GM18520 (cell line): ENCODE measurements around the gene IDI2.
"Not testable (repeated sequence)": the region's sequence is repeated elsewhere in the genome, so short reads cannot be mapped to it uniquely, and the experiment has no call there.

Experiments used
- ATAC-seq: cut with Tn5 transposase; IDR thresholded peaks from one replicate; pipeline ENCODE4 v1.9.1; 2021; ENCODE audit not compliant: unreplicated experiment

IDI2 gene

DNA sequence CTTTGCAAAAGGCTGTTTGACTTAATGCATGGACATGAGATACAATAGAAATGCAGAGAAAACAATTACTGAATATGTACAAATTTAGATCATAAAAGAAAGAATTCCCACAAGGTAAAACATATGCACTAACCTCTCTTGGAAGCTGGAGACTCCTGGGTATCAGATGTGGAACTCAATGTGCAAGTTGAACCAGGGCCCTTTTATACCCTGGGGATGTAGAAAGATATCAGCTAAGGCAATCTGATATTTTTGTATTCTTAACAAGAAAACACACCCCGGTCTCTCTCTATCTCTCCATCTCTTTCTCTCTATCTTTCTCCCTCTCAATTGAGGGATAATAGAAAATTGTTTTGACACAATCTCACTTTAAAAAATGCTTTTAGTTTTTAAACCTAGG lies at the start of gene IDI2:
TSS of gene IDI2 (minus strand) at position 177 of the 400 bp plus-strand sequence. CDS start 1,136 bp downstream, outside the sequence.
- ATAC-seq = no peak

DNA sequence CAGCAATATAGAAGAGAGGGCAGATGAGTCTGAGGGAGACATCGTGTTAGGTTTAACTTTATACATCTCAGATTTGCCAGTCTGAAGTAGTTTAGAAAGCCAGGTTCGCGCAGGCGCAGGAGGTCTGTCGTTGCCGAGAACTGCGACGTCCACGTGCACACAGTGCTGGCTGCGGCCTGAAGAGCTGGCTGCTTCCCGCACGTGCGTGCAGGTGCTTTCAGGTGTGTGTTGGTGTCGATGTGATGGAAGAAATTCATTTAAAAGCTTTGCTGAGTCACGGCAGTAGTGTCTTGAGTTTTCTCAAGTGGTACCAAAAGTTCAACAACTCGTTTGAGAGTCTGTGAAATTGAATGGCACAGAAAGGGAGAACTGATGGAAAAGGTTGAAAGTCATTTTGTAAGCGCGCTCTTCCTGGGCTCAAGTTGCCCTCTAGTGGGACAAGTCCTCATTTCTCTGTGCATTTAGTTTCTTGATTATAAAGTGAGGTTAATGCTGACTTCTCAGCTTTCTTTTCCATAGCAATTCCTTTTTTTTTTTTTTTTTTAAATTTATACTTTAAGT lies 49.2 kb upstream of the IDI2 start:
- no peak for ATAC-seq

DNA sequence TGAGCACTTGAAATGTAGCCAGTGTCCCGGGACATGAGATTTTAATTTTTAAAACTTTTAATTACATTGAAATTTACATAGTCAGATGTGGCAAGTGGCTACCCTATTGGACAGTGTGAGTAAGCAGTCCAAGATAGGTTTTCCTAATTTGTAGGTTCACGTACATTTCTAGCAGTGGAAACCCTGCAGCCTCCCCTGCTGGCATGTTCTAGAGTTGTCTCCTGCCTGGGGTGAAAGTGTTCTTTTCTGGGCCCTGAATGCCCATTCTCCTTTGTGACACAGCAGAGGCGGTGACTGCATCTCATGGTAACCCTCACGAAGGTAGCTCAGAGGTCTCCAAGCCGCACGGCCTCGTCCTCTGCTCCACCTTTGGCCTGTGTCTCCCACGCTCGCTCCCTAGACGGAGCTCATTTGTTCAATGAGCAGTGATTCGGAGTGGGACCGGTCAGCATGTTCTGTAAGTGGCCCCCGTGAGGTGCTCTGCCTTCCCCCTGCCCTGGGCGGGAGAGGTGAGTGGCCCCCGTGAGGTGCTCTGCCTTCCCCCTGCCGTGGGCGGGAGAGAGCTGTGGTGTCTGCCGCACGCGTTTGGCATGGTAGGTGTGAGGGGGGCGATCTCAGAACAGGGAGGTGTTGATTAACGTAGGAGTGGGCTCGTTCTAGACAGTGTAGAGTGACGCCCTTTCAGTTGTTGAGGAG lies 48.5 kb upstream of the IDI2 start:
- no peak for ATAC-seq

DNA sequence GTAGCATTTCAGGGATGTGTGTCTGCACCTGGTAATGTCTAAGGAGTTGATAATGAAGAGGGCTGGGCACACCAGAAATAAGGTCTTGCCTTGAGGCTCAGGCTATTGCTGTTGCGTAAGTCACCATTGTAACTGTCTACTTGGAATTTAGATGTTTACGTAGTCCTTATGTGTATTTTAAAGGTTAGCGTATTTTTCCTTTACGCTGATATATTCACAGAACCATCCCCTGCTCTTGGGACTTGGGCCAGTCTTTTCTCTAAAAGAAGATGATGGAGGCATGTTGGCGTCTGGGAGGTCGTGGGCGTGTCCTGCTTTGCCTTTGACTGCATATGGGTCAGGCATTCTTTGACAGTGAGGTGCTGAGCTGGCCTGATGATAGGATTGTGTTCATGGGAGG lies 45.3 kb upstream of the IDI2 start:
- ATAC-seq = no peak

DNA sequence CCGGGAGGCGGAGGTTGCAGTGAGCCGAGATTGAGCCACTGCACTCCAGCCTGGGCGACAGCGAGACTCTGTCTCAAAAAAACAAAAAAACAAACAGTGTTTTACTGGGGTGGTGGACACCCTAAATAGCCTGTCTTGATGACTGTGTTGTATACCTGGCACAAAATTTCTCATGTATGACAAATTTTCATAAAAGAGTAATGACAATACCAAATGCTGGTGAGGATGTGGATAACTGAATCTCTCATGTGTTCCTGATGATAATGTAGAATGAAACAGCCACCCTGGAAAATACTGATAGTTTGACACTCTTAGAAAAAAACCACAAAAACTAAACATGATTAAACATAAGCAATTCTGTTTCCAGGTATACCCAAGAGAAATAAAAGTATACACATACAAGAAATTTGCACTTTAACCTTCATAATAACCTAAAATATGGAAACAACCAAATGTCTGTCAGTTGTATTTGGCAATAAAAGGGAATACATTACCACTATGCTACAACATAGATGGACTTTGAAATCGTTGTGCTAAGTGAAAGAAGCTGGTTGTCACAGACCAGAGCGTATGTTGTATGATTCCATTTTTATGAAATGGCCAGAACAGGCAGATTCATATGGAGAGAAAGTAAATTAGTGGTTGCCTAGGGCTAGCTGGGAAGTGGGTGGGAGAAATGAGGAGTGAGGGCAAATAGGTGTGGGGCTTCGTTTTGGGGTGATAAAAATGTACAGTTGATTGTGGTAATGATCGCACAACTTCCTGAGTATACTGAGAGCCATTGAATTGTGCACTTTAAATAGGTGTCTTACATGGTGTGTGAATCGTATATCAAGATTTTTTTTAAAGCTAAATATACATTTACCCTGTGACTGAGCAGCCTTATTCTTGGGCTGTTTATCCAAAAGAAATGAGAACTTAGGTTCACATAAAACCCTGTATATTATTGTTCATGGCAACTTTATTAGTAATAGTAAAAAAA lies 43.0 kb upstream of the IDI2 start:
- no peak for ATAC-seq

DNA sequence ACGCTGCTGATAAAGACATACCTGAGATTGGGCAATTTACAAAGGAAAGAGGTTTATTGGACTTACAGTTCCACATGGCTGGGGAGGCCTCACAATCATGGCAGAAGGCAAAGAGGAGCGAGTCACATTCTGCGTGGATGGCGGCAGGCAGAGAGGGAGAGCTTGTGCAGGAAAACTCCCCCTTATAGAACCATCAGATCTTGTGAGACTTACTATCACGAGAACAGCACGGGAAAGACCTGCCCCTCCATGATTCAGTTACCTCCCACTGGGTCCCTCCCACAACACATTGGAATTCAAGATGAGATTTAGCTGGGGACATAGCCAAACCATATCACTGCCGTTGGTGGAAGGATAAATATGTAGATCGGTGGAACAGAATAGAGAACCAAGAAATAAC lies 41.1 kb upstream of the IDI2 start:
- ATAC-seq = not testable (repeated sequence)

DNA sequence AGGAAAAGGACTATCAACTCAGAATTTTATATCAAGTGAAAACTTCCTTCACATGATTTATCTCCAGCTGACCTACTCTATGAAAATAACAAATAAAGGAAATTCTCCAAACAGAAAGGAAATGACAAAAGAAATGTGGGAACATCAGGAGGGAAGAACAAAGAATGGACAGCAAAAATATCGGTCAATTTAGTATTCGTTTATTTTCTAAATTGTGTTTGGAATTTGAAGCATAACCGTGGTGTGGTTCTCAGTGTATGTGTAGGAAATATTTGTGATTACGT lies 39.2 kb upstream of the IDI2 start:
- no peak for ATAC-seq

DNA sequence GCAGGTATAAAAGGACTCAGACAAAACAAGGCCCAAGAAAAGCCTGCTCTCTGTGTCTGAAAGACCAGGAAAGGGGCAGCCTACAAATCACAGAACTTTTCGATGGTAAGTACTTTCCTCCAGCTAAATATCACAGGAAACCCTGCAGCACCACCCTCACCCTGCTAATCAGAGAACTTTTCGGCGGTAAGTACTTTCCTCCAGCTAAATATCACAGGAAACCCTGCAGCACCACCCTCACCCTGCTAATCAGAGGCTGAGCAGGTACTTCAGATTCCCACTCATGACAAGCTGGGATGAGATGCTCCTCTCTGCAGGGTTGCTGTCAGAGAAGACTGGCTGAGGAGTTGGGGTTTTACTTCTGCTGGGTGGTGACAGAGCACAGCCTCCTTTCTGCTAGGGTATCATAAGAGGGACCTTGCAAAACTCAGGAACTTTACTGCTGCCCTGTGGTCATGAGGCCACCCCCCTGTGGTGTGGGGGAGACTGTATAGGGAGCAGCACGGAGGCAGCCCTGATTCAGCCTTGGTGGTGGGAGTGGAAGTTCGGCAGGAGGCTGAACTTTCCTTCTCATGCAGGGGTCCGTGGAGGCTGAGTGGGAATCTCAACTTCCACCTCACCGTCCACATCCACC lies 37.7 kb upstream of the IDI2 start:
- no peak for ATAC-seq

- ATAC-seq = no peak
These were observed 36.5 kb upstream of the IDI2 start for GRCh38 chr10:1061930-1062774.

GRCh38 chr10:1059902-1060301 lies 34.2 kb upstream of the IDI2 start:
- no peak for ATAC-seq

DNA sequence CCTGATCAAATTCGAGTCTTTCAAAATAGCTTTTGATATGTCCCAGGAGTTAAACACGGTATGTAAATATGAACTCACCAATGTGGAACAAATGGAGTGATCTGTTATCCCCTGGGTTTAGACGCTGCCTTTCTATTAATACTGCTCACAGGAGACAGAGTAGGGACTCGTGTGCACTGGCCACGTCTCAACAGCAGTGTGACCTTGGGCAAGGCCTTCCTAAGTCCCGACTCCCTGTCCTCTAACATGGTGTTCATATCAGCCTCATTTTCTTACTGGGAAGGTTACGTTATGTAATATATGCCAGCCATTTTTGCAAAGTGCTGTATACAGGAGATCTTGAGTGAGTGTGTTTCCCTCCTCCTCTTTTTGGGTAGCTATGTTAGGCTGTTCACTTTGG lies 32.4 kb upstream of the IDI2 start:
- no peak for ATAC-seq

DNA sequence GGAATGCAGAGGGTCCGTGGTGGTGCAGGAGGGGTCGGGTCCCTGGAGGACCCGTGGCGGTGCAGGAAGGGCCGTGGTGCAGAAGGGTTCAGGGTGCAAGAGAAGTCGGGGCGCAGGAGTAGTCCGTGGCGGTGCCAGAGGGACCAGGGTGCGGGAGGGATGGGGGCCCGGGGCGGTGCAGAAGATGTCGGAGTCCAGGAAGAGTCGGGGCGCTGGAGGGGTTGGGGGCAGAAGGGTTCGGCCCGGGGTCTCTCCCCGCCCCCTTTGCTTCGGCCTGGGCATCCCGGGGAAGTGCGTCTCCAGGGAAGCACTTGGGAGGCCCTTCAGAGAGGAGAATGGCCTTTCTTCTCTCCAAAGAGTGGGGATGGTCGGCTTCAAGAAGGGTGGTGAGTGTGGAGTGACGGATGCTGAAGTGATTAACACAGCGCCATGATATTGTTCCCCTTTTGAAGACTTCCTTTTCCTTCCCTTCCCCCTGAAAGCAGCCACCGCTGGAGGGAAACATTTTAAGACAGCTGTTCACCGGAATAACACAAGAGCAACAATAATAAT lies 31.5 kb upstream of the IDI2 start:
- no peak for ATAC-seq

GRCh38 chr10:1056326-1057105 lies 30.9 kb upstream of the IDI2 start, which contains the start of gene WDR37:
Gene WDR37, plus strand, starts transcription at chr10:1056385. Its CDS starts 15,771 bp downstream, at chr10:1072156.
- peak; percentile 88 for ATAC-seq

- ATAC-seq = no peak
These were observed 29.0 kb upstream of the IDI2 start for GRCh38 chr10:1054684-1055083.

GRCh38 chr10:1050554-1050953 lies 24.9 kb upstream of the IDI2 start:
- no peak for ATAC-seq

DNA sequence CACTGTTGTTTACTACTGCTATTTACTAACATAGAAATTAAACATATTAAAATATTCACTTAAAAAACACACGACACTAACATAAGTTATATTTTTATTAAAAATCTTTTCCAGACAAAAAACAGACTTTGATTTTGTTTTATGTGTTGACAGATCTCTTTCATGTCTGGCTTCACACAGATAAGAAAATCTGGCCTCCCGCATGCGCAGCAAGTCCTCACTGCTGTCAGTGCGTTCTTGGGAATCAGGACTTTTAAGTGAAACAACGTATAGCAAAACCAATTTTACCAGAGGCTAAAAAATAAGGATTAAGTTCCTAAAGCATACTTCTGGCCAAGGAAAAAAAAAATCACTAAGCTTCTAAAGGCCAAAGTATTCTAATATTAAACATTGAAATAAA lies 24.5 kb upstream of the IDI2 start:
- ATAC-seq = no peak

DNA sequence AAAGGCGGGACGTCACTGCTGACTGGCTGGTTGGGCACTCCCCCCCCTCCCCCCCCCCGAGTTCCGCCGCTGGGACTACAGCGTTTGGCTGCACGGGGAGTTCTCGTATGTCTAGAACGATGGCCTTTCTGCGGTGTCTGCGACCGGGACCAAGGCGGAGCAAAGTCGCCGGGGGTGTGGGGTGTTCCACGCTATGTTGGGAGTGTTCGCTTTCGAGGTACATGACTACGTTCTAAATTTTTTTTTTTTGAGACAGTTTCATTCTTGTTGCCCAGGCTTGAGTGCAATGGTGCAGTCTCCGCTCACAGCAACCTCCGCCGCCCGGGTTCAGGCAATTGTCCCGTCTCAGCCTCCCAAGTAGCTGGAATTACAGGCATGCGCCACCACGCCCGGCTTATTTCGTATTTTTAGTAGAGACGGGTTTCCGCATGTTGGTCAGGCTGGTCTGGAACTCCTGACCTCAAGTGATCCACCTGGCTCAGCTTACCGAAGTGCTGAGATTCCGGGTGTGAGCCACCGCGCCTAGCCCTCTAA lies 23.8 kb upstream of the IDI2 start:
- no peak for ATAC-seq

GRCh38 chr10:1048732-1049424 lies 23.2 kb upstream of the IDI2 start, which contains the start of gene IDI1:
Gene IDI1, minus strand, starts transcription at chr10:1049119. Its CDS starts 116 bp downstream, at chr10:1049003.
- peak; percentile 81 for ATAC-seq

GRCh38 chr10:1048349-1048731 lies 22.7 kb upstream of the IDI2 start:
- no peak for ATAC-seq
